SIG-M5 treated with dmso at 0.1 percent for 504 hours (cell line): Measurements from ENCODE around the gene QPCTL.
"Not testable (repeated sequence)": the region's sequence is repeated elsewhere in the genome, so short reads cannot be mapped to it uniquely, and the experiment has no call there.

ENCODE experiments used
- DNase-seq: peaks from one replicate; lab custom pipeline; 2025; ENCODE audit not compliant: unreplicated experiment; lab: John Stamatoyannopoulos, UW

Gene QPCTL

DNA sequence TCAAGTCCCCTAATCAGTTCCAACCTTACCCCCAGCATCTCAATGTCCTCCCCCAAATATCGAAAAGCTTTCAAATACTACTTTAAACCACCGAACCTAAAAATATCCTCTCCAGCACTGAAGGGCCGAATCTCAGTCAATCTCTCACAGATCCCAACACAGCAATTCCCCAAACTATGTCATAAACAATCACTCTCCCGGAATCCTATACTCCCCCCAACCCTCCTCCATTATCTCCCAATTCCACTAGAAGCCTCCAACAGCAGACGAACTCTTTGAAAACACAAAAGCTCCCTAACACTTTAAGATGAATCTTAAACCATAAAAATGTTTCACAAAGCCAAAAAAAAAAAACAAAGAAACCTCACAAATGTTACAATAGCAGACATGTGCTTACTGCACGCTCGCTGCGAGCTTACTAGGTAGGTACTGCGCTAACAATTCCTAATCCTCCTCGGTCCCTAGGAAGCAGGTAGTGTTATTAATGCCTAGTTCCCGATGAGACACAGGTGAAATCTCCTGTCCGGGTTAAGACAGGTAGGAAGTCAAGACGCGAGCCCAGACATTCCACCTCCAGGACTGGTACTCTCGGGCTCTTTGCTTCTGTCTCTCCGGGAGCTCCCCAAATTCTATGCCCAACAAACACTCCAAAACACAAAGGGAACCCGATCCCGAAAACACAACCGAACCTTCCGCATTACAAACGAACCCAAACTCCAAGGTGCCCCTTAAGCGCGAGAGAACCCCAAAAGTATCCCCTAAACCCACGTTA lies 24.1 kb downstream of the QPCTL start:
- no peak for DNase-seq

DNA sequence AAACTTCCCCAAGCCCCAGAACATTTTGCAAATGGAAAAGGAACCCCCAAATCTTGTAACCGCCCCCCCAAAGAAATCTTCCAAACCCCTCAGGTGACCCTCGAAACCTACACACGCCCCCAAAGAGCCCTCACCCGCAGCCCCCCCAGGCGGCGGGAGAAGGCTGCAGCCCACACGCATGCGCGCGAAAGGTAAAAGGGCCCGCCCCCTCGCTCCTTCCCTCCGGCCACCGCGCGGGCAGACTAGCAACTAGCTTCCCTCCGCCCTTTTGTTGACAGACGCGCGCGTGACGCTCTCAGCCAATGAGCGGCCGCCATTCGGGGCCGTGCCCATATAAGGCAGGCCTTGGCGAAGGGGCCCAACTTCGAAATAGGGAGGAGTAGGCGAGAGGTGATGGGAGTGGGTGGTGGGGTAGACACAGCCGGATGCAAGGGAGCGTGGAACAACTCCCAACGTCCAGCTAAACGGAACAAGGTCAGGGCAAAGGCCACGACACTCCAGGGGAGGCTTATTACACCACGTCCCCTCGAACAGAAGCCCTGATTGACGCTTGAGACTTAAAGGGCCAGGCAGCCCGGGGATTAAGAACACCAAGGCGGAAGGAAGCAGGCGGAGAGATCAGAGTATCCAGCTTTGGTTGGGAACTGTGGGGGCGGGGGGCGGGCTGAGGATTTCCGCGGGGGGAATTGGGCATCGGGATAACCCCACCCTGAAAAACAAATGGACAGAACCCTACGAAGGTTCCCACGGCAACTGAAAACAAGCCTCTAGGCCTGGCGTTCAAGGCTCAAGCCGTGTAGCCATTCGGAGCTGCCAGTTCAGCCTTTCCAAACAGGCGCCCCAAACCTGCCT lies 24.9 kb downstream of the QPCTL start:
- peak; percentile 98 for DNase-seq

DNA sequence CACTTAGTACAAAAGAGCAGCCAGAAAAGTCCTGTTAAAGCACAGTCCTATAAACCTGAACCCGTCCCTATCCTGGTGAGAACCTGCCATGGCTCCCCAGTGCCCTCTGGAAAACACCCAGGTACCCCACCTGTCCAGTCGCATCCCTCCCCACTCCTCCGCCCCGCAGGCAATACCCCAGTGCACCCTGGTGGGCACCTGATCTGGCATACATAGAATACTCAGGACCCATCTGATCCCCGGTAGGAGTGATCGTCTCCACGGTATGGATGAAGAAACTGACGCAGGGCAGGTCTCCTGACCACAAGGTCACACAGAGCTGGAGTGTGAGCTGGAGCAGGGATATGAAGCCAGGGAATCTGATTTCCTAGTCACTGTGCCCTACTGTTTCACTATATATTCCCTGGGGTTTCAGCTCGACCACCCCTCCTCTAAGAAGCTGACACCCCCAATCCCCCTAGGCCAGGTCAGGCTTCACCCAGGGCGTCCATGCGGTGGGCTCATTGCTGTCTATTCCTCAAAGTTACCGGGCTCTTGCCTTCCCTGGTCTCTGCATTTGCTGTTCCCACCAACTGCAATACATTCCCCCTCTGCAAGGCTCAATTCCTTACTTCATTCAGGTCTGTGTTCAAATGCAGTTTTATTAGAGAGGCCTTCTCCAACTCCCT lies 25.7 kb downstream of the QPCTL start:
- no peak for DNase-seq

DNA sequence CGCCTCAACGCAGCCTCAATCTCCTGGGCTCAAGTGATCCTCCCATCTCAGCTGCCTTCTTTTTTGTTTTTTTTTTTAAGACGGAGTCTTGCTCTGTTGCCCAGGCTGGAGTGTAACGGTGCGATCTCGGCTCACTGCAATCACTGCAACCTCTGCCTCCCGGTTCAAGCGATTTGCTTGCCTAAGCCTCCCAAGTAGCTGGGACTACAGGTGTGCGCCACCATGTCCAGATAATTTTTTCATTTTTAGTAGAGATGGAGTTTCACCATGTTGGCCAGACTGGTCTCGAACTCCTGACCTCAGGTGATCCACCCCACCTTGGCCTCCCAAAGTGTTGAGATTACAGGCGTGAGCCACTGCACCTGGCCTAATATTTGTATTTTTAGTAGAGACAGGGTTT lies 27.6 kb downstream of the QPCTL start:
- not testable (repeated sequence) for DNase-seq

DNA sequence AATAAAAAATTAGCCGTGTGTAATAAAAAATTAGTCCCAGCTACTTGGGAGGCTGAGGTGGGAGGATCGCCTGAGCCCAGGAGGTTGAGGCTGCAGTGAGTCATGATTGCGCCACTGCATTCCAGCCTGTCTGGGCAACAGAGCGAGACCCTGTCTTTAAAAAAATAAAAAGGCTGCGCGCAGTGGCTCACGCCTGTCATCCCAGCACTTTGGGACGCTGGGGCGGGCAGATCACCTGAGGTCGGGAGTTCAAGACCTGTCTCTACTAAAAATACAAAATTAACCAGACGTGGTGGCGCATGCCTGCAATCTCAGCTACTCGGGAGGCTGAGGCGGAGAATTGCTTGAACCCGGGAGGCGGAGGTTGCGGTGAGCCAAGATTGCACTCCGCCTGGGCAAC lies 36.2 kb downstream of the QPCTL start:
- DNase-seq = not testable (repeated sequence)

DNA sequence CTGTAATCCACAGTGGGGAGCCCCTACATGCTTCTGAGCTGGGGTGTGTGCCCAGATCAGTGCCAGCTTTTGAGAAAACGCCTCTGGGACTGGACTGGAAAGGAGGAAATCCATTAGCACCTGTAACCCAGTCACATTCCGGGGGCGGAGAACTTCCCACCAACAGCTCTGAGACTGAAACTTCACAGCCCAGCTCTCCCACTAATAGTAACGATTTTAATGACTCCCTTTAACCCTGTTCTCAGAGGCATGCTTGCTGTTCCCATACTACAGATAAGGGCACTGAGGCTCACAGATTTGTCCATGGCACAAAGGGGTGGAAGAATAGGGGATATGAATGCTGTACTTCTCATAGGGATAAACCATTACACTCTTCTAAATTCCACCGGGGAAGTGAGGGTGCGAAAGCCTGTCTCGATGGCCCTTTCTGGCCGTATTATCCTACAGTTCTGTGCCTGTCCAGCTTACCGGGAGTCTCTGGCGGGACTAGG lies 37.4 kb downstream of the QPCTL start:
- no peak for DNase-seq

DNA sequence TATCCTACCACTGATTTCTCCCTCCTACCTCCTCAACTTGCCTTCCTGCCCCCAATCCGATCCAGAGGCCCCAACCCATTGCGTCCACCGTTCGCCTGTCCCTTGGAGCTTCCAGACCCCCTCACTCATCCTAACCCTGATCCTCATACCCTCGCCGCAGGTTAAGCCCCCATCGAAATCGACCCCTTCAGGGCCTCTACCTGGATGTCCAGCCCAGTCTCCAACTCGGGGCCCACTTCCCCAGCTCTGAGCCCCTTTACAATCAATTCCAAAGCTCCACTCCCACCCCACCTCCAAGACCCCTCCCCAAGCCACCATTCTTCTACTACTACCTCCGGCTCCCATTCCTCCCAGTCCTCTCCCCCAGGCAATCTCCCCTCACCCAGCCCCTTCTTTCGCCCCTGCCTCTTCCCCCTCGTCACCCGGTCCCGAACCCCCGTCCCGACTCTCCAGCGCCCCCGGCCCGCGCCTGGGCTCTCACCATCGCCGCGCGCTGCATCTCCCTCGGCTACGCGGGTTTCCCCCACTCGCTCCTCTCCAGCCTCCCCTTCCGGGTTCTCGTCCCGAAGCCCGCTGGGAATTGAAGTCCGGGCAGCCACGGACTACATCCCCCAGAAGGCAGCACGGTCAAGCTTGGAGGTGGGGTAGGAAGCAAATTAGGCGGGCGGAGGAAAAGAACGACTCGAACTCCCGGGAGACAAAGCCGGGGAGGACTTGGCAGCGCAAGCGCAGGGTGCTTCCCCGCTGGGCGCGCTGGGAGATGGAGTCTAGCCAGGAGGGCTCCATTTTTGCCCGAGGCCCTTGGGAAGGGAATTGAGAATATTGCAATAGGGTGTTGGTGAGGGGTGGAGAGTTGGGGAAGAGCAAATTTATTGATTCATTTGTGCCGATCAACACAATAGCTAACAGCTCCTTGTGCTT lies 38.2 kb downstream of the QPCTL start, which contains the start of gene FBXO46:
TSS of gene FBXO46 (minus strand) at position 529 of the 921 bp plus-strand sequence. CDS start 17,401 bp downstream, outside the sequence.
- peak; percentile 97 for DNase-seq

DNA sequence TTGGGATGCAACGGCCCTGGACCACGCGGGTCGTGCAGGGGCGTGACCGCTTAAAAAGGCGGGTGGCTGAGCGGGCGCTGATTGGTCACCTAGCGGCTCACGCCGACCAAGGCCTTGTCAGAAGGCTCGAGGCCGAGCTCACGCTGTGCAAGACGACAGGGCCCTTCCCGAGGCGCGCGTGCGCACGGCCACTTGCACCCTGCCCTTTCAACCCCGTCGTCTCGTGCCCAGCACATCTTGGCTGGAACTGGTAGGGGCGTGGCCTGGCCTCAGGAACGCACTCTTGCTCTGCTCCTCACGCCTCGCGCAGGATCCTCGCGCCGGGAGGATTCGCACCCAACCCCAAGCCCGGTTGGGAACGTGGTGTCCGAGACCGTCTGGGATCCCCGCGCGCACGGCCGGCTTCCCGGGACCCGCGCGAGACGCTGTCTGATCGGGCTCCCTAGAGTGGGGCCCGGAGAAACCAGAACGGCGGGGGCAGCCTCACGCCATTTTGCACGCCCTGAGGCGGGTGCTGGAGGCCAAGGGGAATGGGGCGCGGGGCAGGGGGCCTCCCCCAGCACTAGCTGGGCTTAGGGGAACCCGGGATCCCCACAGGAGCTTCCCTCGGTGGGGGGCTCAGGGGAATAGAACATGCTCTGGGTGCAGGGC lies 40.8 kb downstream of the QPCTL start, which contains the start of gene MEIOSIN:
TSS of gene MEIOSIN (plus strand) at position 280 of the 651 bp plus-strand sequence. CDS start 1,938 bp downstream, outside the sequence.
- DNase-seq = no peak

DNA sequence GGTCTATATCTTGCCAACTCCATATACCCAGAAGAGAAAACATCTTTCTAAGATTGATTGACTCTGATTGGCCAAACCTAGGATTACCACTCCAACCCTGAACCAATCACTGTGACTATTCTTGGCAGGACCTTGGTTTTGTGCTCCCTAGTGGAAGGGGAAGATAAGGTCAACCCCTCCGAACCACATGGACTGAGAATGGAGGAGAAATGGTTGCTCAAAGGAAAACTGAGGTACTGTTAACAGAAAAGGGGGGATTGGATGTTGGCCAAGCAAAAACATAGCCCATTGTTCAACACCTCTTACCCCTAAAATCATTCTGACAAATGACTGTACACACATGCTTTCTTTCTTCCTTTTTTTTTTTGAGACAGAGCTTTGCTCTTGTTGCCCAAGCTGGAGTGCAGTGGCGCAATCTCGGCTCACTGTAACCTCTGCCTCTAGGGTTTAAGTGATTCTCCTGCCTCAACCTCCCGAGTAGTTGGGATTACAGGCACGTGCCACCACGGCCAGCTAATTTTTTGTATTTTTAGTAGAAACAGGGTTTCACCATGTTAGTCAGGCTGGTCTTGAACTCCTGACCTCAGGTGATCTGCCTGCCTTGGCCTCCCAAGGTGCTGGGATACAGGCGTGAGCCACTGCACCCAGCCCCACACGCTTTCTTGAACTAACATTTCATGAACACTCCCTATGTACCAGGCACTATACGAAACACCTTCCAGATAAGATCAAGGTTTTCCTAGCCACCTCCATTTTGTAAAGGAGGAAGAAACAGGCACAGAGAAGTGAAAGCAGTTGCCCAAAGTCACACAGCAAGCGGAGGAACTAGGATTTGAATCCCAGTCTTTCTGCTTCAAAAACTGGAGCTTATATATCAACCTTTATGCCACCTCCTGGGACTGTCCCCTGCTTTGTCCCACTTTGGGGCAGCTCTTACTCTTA lies 47.3 kb downstream of the QPCTL start:
- peak; percentile 83 for DNase-seq

DNA sequence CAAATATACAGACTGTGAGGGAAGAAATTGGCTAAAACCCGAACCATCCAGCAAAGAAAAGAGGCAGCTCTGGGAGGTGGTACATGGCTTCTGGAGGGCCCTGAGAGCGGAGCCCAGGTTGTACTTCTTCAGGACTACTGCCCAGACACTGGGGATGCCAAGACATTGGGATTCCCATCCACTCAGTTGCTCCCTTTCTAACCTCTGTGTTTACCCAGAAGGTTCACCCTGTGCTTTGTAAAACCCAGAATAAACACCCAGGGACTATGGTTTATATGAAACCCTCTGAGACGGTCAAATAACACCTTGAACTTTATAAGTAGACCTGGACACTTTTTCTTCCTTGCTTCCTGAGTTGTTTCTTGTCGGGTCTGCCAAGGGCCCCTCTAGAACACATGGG lies 50.5 kb downstream of the QPCTL start:
- no peak for DNase-seq

DNA sequence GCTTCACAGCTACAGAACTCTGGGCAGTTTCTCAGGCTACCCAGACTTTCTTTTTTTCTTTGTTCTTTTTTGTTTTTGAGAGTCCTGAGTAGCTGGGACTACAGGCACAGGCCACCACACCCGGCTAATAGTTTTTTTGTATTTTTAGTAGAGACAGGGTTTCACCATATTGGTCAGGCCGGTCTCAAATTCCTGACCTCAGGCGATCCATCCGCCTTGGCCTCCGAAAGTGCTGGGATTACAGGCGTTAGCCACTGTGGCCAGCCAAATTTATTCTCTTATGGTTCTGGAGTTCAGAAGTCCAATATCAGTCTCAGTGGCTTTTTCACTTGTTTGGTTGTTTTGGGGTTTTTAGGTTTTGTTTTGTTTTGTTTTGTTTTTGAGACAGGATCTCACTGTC lies 53.1 kb downstream of the QPCTL start:
- DNase-seq = no peak

DNA sequence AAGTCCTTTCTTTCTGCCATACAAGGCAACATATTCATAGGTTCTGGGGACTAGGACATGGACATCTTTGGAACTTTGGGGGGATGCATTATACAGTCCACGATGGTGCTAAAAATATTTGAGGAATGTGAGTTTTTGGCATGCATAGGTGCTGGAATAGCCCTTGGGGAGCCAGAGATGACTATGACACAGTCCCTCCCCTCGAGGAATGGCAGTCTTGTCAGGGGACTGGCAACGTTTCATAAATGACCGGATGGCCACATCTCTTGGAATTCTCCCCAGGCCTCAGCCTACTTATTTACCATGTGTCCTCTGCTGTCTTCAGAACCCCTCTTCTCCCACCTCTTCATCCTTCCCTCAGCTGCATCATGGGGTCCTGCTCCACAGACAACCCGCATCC lies 54.4 kb downstream of the QPCTL start:
- DNase-seq = no peak

DNA sequence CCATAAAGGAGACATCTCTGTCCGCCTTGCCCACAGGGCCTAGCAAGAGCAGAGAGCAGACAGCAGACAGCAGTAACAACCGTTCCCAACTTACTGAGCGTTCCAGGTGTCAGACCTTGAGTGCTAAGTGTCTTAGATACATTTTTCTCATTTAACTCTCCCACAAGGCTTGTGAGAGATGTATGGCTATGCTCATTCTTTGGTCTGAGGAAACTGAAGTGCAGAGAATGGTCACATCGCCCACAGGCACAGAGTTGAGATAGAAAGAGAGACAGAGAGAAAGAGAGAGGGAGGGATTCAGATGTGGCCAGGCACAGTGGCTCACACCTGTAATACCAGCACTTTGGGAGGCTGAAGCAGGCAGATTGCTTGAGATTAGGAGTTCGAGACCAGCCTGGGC lies 55.0 kb downstream of the QPCTL start:
- DNase-seq = no peak

DNA sequence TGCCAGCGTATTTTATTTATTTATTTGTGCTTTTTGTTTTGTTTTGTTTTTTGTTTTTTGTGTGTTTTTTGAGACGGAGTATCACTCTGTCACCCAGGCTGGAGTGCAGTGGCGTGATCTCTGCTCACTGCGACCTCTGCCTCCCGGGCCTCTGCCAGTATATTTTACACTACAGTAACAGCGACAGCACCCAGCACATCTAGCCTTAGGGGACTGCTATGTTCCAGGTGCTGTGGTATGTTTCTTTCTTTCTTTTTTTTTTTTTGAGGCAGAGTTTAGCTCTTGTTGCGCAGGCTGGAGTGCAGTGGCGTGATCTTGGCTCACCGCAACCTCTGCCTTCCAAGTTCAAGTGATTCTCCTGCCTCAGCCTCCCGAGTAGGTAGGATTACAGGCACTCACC lies 59.0 kb downstream of the QPCTL start:
- not testable (repeated sequence) for DNase-seq

DNA sequence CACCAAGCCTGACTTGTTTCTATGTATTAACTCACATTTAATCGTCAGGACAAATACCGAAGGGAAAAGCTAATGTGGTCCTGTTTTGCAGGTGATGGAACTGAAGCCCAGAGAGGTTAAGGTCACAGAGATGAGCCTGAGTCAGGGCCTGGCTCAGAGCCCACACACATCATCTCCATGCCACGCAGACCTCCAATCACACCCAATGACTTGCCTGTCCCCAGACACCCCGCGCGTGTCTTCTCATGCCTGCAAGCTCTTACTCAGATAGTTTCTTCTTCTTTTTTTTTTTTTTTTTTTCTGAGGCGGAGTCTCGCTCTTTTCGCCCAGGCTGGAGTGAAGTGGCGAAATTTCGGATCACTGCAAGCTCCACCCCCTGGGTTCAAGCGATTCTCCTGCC lies 60.2 kb downstream of the QPCTL start:
- DNase-seq = no peak

DNA sequence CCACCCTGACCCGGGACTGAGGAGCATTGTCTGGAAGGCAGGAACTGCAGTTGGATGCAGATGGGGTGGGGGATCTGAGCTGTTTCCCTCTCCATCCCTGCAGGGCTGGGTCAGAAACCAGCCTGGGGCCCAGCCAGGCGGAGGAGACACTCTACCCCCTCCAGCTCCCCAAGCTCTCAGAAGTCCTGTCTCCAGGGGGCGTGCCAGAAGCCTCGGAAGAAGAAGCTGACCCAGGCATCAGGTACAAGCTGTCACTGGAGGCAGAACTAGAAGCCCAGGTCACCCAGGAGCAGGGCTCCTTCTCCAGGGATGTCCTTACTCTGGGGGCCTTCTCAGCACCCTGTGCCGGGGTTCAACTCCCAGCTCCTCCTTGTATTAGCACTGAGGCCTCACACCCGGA lies 61.1 kb downstream of the QPCTL start:
- no peak for DNase-seq
